K562 (cell line): Measurements from ENCODE around the gene MTO1. TPM values are rescaled to one million over a fixed set of nuclear protein-coding genes. Genes with fewer than 3 reads are reported as not detected.

Experiments
- ARID1B ChIP-seq: fragments of 450-650 bp; IDR thresholded peaks from 2 replicates; pipeline ENCODE4 v1.6.1; 2016; ENCODE audit warnings: antibody characterized with exemption, mild to moderate bottlenecking, inconsistent platforms
- ATF4 ChIP-seq: fragments of 450-650 bp; formaldehyde crosslinking; IDR thresholded peaks from 2 replicates; pipeline ENCODE4 v1.4.0; 2022; ENCODE audit warnings: mild to moderate bottlenecking, moderate library complexity
- CEBPB ChIP-seq: fragments of 450-650 bp; IDR thresholded peaks from 2 replicates; pipeline ENCODE4 v1.6.1; 2016; ENCODE audit warnings: missing genetic modification characterization, missing compliant biosample characterization
- CXXC5 ChIP-seq: fragments of 250-450 bp; sonication (Bioruptor Pico); IDR thresholded peaks from 2 replicates; pipeline ENCODE4 v1.8.0; 2022; ENCODE audit warnings: inconsistent platforms, mild to moderate bottlenecking, moderate library complexity
- HDAC2 ChIP-seq: fragments of 450-650 bp; IDR thresholded peaks from 2 replicates; pipeline ENCODE4 v1.6.1; 2016; ENCODE audit warnings: mild to moderate bottlenecking
- HSF4 ChIP-seq: fragments of 250-450 bp; sonication (Bioruptor Pico); IDR thresholded peaks from 2 replicates; pipeline ENCODE4 v2.1.2; 2022; ENCODE audit warnings: mild to moderate bottlenecking, moderate library complexity, borderline replicate concordance
- JUN ChIP-seq, 2 experiments: sonication (generic) in 1 of 2; formaldehyde crosslinking in 1 of 2; IDR thresholded peaks; 2 replicates each; pipeline versions ENCODE4 v1.6.1 to v1.8.0; 2012 to 2022; ENCODE audit warnings: borderline replicate concordance in 2 of 2, mild to moderate bottlenecking in 2 of 2, improper control_type of control experiment in 1 of 2, low read depth in 1 of 2, low read length in 1 of 2, missing genetic modification reagents in 1 of 2
- JUND ChIP-seq, 2 experiments: IDR thresholded peaks; 2 replicates in 1 of 2; 3 replicates in 1 of 2; pipeline ENCODE4 v1.6.1; 2011; ENCODE audit warnings: borderline replicate concordance in 2 of 2, low read depth in 2 of 2, low read length in 2 of 2, improper control_type of control experiment in 1 of 2, missing biosample characterization in 1 of 2, missing genetic modification characterization in 1 of 2, missing genetic modification reagents in 1 of 2
- LARP7 ChIP-seq: fragments of 450-650 bp; IDR thresholded peaks from 2 replicates; pipeline ENCODE4 v1.6.1; 2016
- LEF1 ChIP-seq: fragments of 450-650 bp; IDR thresholded peaks from 2 replicates; pipeline ENCODE4 v1.6.1; 2016; ENCODE audit warnings: mild to moderate bottlenecking
- MED1 ChIP-seq: sonication (generic); formaldehyde crosslinking; IDR thresholded peaks from 2 replicates; pipeline ENCODE4 v1.8.1; 2023; ENCODE audit warnings: missing genetic modification reagents, borderline replicate concordance
- PTBP1 ChIP-seq: fragments of 200-400 bp; formaldehyde crosslinking; IDR thresholded peaks from 2 replicates; pipeline ENCODE4 v1.6.1; 2017; ENCODE audit warnings: low read depth, low read length
- RCOR1 ChIP-seq, 2 experiments: IDR thresholded peaks; 2 replicates each; pipeline ENCODE4 v1.6.1; 2012; ENCODE audit warnings: low read depth in 2 of 2, low read length in 2 of 2, borderline replicate concordance in 1 of 2, improper control_type of control experiment in 1 of 2
- TEAD4 ChIP-seq, 2 experiments: sonication (generic) in 1 of 2; formaldehyde crosslinking in 1 of 2; IDR thresholded peaks; 2 replicates each; pipeline versions ENCODE4 v1.6.1 to v1.8.0; 2012 to 2022; ENCODE audit warnings: borderline replicate concordance in 1 of 2, inconsistent platforms in 1 of 2, low read length in 1 of 2, mild to moderate bottlenecking in 1 of 2, missing genetic modification reagents in 1 of 2
- ZNF263 ChIP-seq: sonication (generic); formaldehyde crosslinking; IDR thresholded peaks from 2 replicates; pipeline ENCODE4 v1.8.0; 2022; ENCODE audit warnings: mild to moderate bottlenecking, missing genetic modification reagents, borderline replicate concordance
- polyA plus RNA-seq, 8 experiments: library from polyadenylated mRNA; depleted of rRNA in 4 of 8; stranded (reverse) in 5 of 8; unstranded in 3 of 8; fragments of >200 nt; fragmentation: Nextera tagmentation in 2 of 8; fragmentation: Illumina TruSeq in 1 of 8; extraction: Ambion mirVana in 2 of 8; extraction: Trizol in 1 of 8; gene quantifications; 2 replicates each; pipeline versions ENCODE4 v1.2.1 to v1.2.3, GENCODE V29; 2011 to 2014; ENCODE audit warnings: inconsistent platforms in 1 of 8, missing spikeins in 1 of 8
- total RNA-seq, 7 experiments: library from RNA; depleted of rRNA in 6 of 7; stranded (reverse); fragments of >200 nt in 6 of 7; fragmentation: Illumina TruSeq in 2 of 7; extraction: Trizol in 2 of 7; gene quantifications; 2 replicates each; pipeline versions ENCODE4 v1.2.1 to v1.2.3, GENCODE V29; 2011 to 2021; ENCODE audit warnings: low replicate concordance in 1 of 7
- TF ChIP-seq, protein P1 (sequence below): sonication (generic); formaldehyde crosslinking; IDR thresholded peaks from 2 replicates; pipeline ENCODE4 v1.8.0; 2023; ENCODE audit warnings: mild to moderate bottlenecking, missing genetic modification reagents
- TF ChIP-seq, protein P2 (sequence below): fragments of 450-650 bp; IDR thresholded peaks from 2 replicates; pipeline ENCODE4 v1.6.1; 2016; ENCODE audit warnings: missing biosample characterization, missing genetic modification characterization
- TF ChIP-seq, protein P3 (sequence below): fragments of 450-650 bp; IDR thresholded peaks from 2 replicates; pipeline ENCODE4 v1.6.1; 2016
- TF ChIP-seq, protein P4 (sequence below): sonication (generic); formaldehyde crosslinking; IDR thresholded peaks from 2 replicates; pipeline ENCODE4 v1.8.0; 2022; ENCODE audit warnings: missing genetic modification reagents, mild to moderate bottlenecking, borderline replicate concordance

The MTO1 gene
- total and polyA plus RNA-seq, 9 of the 15 experiments (the other 6 are each of a cell fraction or from before 2014, with no cell fraction given): 33.4 to 62.3 (median 50.6) TPM

- no peak for TF ChIP-seq HSF4
- peak; percentile 74; the same call in 1 of the 2 replicates for TF ChIP-seq LEF1
- TF ChIP-seq, protein P1, sequence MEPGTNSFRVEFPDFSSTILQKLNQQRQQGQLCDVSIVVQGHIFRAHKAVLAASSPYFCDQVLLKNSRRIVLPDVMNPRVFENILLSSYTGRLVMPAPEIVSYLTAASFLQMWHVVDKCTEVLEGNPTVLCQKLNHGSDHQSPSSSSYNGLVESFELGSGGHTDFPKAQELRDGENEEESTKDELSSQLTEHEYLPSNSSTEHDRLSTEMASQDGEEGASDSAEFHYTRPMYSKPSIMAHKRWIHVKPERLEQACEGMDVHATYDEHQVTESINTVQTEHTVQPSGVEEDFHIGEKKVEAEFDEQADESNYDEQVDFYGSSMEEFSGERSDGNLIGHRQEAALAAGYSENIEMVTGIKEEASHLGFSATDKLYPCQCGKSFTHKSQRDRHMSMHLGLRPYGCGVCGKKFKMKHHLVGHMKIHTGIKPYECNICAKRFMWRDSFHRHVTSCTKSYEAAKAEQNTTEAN (CRISPR knock-in tag): no peak
- TF ChIP-seq JUN (IDR thresholded peaks at IDR 0.05; ENCODE audit: borderline replicate concordance, low read depth, low read length): peak; percentile 59; the same call in 1 of the 2 replicates
- TF ChIP-seq JUN (CRISPR knock-in tag; IDR thresholded peaks at IDR 0.05; ENCODE audit: borderline replicate concordance): no peak
- TF ChIP-seq, protein P2, sequence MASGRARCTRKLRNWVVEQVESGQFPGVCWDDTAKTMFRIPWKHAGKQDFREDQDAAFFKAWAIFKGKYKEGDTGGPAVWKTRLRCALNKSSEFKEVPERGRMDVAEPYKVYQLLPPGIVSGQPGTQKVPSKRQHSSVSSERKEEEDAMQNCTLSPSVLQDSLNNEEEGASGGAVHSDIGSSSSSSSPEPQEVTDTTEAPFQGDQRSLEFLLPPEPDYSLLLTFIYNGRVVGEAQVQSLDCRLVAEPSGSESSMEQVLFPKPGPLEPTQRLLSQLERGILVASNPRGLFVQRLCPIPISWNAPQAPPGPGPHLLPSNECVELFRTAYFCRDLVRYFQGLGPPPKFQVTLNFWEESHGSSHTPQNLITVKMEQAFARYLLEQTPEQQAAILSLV (tag): peak; percentile 65
- no peak for TF ChIP-seq PTBP1
- TF ChIP-seq, protein P3, sequence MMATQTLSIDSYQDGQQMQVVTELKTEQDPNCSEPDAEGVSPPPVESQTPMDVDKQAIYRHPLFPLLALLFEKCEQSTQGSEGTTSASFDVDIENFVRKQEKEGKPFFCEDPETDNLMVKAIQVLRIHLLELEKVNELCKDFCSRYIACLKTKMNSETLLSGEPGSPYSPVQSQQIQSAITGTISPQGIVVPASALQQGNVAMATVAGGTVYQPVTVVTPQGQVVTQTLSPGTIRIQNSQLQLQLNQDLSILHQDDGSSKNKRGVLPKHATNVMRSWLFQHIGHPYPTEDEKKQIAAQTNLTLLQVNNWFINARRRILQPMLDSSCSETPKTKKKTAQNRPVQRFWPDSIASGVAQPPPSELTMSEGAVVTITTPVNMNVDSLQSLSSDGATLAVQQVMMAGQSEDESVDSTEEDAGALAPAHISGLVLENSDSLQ: peak; percentile 56
- TF ChIP-seq JUND (IDR thresholded peaks at IDR 0.05; ENCODE audit: borderline replicate concordance, low read depth, low read length): peak; percentile 76
- TF ChIP-seq JUND (tag; IDR thresholded peaks at IDR 0.05; ENCODE audit: borderline replicate concordance, low read depth, low read length): no peak; the same call in 2 of the 3 replicates
- TF ChIP-seq HDAC2: peak; percentile 32; the same call in 1 of the 2 replicates
- peak; percentile 70 for TF ChIP-seq ARID1B
- TF ChIP-seq, protein P4, sequence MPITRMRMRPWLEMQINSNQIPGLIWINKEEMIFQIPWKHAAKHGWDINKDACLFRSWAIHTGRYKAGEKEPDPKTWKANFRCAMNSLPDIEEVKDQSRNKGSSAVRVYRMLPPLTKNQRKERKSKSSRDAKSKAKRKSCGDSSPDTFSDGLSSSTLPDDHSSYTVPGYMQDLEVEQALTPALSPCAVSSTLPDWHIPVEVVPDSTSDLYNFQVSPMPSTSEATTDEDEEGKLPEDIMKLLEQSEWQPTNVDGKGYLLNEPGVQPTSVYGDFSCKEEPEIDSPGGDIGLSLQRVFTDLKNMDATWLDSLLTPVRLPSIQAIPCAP (CRISPR knock-in tag): no peak
- peak in 1 of 2 experiments; percentile 79; a peak in 2 of 4 replicates for TF ChIP-seq RCOR1 (IDR thresholded peaks at IDR 0.05; ENCODE audit: borderline replicate concordance in 1 of 2, low read depth in 2 of 2, low read length in 2 of 2)
- peak; percentile 98 for TF ChIP-seq CEBPB (tag)
- peak; percentile 49; the same call in 1 of the 2 replicates for TF ChIP-seq CXXC5 (CRISPR knock-in tag)
- TF ChIP-seq TEAD4 (IDR thresholded peaks at IDR 0.05; ENCODE audit: low read length): 0 out of 2 replicates have a peak, but pooled peaks have one; percentile 39
- no peak for TF ChIP-seq TEAD4 (CRISPR knock-in tag; IDR thresholded peaks at IDR 0.05; ENCODE audit: borderline replicate concordance)
- no peak for TF ChIP-seq LARP7
- 0 out of 2 replicates have a peak, but pooled peaks have one; percentile 21 for TF ChIP-seq ZNF263 (CRISPR knock-in tag)
- peak; percentile 89 for TF ChIP-seq ATF4 (CRISPR knock-in tag)
- TF ChIP-seq MED1: no peak
Measured at GRCh38 chr6:73455865-73456629, 5.5 kb upstream of the MTO1 start (continued).
